HepG2 (cell line): Measurements from ENCODE around the gene GDF15. TPM values are rescaled to one million over a fixed set of nuclear protein-coding genes. Genes with fewer than 3 reads are reported as not detected.
A peak's percentile ranks its signal among the peaks of the same experiment; 100 is the strongest.

Experiments used
- BATF2 ChIP-seq: sonication (generic); formaldehyde crosslinking; IDR thresholded peaks from 2 replicates; pipeline ENCODE4 v1.8.0; 2022; ENCODE audit warnings: mild to moderate bottlenecking, missing genetic modification reagents, moderate library complexity
- DBP ChIP-seq: sonication (generic); formaldehyde crosslinking; IDR thresholded peaks from 2 replicates; pipeline ENCODE4 v1.4.0; 2020; ENCODE audit warnings: missing genetic modification reagents; ENCODE audit errors: not compliant biosample characterization
- FOXP1 ChIP-seq, 2 experiments: fragments of 450-650 bp in 1 of 2; IDR thresholded peaks; 2 replicates each; pipeline ENCODE4 v1.6.1; 2017 to 2018; ENCODE audit warnings: antibody characterized with exemption in 1 of 2
- GLMP ChIP-seq: sonication (generic); formaldehyde crosslinking; IDR thresholded peaks from 2 replicates; pipeline ENCODE4 v1.9.0; 2021; ENCODE audit warnings: missing genetic modification reagents, mild to moderate bottlenecking, borderline replicate concordance
- HHEX ChIP-seq: IDR thresholded peaks from 2 replicates; pipeline ENCODE4 v1.6.1; 2016; ENCODE audit warnings: control low read depth
- HOXA9 ChIP-seq: sonication (generic); formaldehyde crosslinking; IDR thresholded peaks from 2 replicates; pipeline ENCODE4 v1.8.1; 2022; ENCODE audit warnings: missing genetic modification reagents, mild to moderate bottlenecking, moderate library complexity, borderline replicate concordance
- IKZF4 ChIP-seq: sonication (generic); formaldehyde crosslinking; IDR thresholded peaks from 2 replicates; pipeline ENCODE4 v1.5.1; 2020; ENCODE audit warnings: borderline replicate concordance, mild to moderate bottlenecking, low read depth, missing genetic modification reagents; ENCODE audit errors: not compliant biosample characterization
- PRDM10 ChIP-seq: sonication (generic); formaldehyde crosslinking; IDR thresholded peaks from 2 replicates; pipeline ENCODE4 v1.4.0; 2020; ENCODE audit warnings: low read depth, missing genetic modification reagents
- REPIN1 ChIP-seq: sonication (generic); formaldehyde crosslinking; IDR thresholded peaks from 2 replicates; pipeline ENCODE4 v1.8.0; 2022; ENCODE audit warnings: missing genetic modification reagents, low read depth, mild to moderate bottlenecking, borderline replicate concordance
- SAFB2 ChIP-seq: sonication (generic); formaldehyde crosslinking; IDR thresholded peaks from 2 replicates; pipeline ENCODE4 v1.5.1; 2020; ENCODE audit warnings: missing genetic modification reagents, low read depth, mild to moderate bottlenecking, borderline replicate concordance
- TFAP4 ChIP-seq: sonication (generic); IDR thresholded peaks from 2 replicates; pipeline ENCODE4 v1.6.1; 2016; ENCODE audit warnings: low read depth, borderline replicate concordance
- TGIF2 ChIP-seq: IDR thresholded peaks from 2 replicates; pipeline ENCODE4 v1.6.1; 2016; ENCODE audit warnings: control low read depth, missing compliant biosample characterization
- THAP7 ChIP-seq: sonication (generic); formaldehyde crosslinking; IDR thresholded peaks from 2 replicates; pipeline ENCODE4 v1.8.1; 2023; ENCODE audit warnings: mild to moderate bottlenecking, missing genetic modification reagents
- ZKSCAN5 ChIP-seq: sonication (generic); formaldehyde crosslinking; IDR thresholded peaks from 2 replicates; pipeline ENCODE4 v1.5.1; 2020; ENCODE audit warnings: mild to moderate bottlenecking, missing genetic modification reagents
- ZNF10 ChIP-seq: sonication (generic); formaldehyde crosslinking; IDR thresholded peaks from 2 replicates; pipeline ENCODE4 v1.4.0; 2020; ENCODE audit warnings: mild to moderate bottlenecking, low read depth, missing genetic modification reagents, borderline replicate concordance
- ZNF460 ChIP-seq: sonication (generic); formaldehyde crosslinking; IDR thresholded peaks from 2 replicates; pipeline ENCODE4 v1.5.1; 2020; ENCODE audit warnings: missing genetic modification reagents, mild to moderate bottlenecking, borderline replicate concordance
- ZNF749 ChIP-seq: sonication (generic); formaldehyde crosslinking; IDR thresholded peaks from 2 replicates; pipeline ENCODE4 v1.8.0; 2022; ENCODE audit warnings: mild to moderate bottlenecking, missing genetic modification reagents, moderate library complexity, borderline replicate concordance
- ZNF775 ChIP-seq: sonication (generic); formaldehyde crosslinking; IDR thresholded peaks from 2 replicates; pipeline ENCODE4 v1.4.0; 2020; ENCODE audit warnings: missing genetic modification reagents, mild to moderate bottlenecking, moderate library complexity, borderline replicate concordance
- ZNF784 ChIP-seq: sonication (generic); formaldehyde crosslinking; IDR thresholded peaks from 2 replicates; pipeline ENCODE4 v1.5.1; 2020; ENCODE audit warnings: missing genetic modification reagents, mild to moderate bottlenecking, borderline replicate concordance
- polyA plus RNA-seq, 8 experiments: library from polyadenylated mRNA; depleted of rRNA in 3 of 8; stranded (reverse) in 7 of 8; unstranded in 1 of 8; fragments of >200 nt; fragmentation: Illumina TruSeq in 4 of 8; extraction: Trizol in 4 of 8; gene quantifications; 2 replicates each; pipeline versions ENCODE4 v1.2.1 to v1.2.3, GENCODE V29; 2011 to 2016; ENCODE audit warnings: low read depth in 4 of 8, missing spikeins in 1 of 8, mixed read lengths in 1 of 8; ENCODE audit not compliant: insufficient read depth in 1 of 8
- total RNA-seq, 5 experiments: library from RNA; depleted of rRNA; stranded (reverse); fragments of >200 nt; fragmentation: Illumina TruSeq; extraction: Trizol; gene quantifications; 2 replicates each; pipeline ENCODE4 v1.2.3, GENCODE V29; 2016; ENCODE audit warnings: low read depth in 1 of 5

The GDF15 gene
- total and polyA plus RNA-seq, 2 of the 13 experiments (the other 11 are each of a cell fraction or from before 2014, with no cell fraction given): 146 to 422 TPM

- TF ChIP-seq FOXP1 (IDR thresholded peaks at IDR 0.05) (no peak), FOXP1 (CRISPR knock-in tag; IDR thresholded peaks at IDR 0.05) (no peak), THAP7 (CRISPR knock-in tag) (no peak), BATF2 (CRISPR knock-in tag) (no peak), TFAP4 (no peak), ZNF784 (CRISPR knock-in tag) (0 out of 2 replicates have a peak, but pooled peaks have one; percentile 61), SAFB2 (CRISPR knock-in tag) (no peak), DBP (no peak), HOXA9 (CRISPR knock-in tag) (no peak), IKZF4 (CRISPR knock-in tag) (peak; percentile 51), ZNF460 (CRISPR knock-in tag) (no peak), HHEX (CRISPR knock-in tag) (no peak), PRDM10 (CRISPR knock-in tag) (no peak), GLMP (CRISPR knock-in tag) (no peak), ZNF749 (CRISPR knock-in tag) (peak; percentile 25; the same call in 1 of the 2 replicates), REPIN1 (peak; percentile 39; the same call in 1 of the 2 replicates), TGIF2 (CRISPR knock-in tag) (peak; percentile 43; the same call in 1 of the 2 replicates), ZNF10 (no peak), ZNF775 (CRISPR knock-in tag) (no peak), ZKSCAN5 (no peak)
Observed at GRCh38 chr19:18438331-18439024, 52.5 kb downstream of the GDF15 start (continued).
